ENCODE measurements around the gene CES3. TPM values are rescaled to one million over a fixed set of nuclear protein-coding genes. Genes with fewer than 3 reads are reported as not detected.
A peak's percentile ranks its signal among the peaks of the same experiment; 100 is the strongest.
"Not testable (repeated sequence)": the region's sequence is repeated elsewhere in the genome, so short reads cannot be mapped to it uniquely, and the experiment has no call there.

CES3 gene
- total RNA-seq, 4 donors from 2014 or later = 1.4 to 2.2 (median 1.5) TPM; not detected in 1

GRCh38 chr16:66950971-66951790 is 9.9 kb upstream of the CES3 start:
- Histone ChIP-seq H3K27ac (no peak overlapping the region), H3K27me3 (peaks cover 3% of the 10 kb centered on the region), H3K4me3 (no peak overlapping the region), H3K36me3 (no peaks in the 10 kb centered on the region), H3K4me1 (peaks cover 21% of the 10 kb centered on the region), H3K9me3 (no peaks in the 10 kb centered on the region)
- TF ChIP-seq POLR2A (IDR thresholded peaks at IDR 0.05) = no peak
- TF ChIP-seq, protein P1, sequence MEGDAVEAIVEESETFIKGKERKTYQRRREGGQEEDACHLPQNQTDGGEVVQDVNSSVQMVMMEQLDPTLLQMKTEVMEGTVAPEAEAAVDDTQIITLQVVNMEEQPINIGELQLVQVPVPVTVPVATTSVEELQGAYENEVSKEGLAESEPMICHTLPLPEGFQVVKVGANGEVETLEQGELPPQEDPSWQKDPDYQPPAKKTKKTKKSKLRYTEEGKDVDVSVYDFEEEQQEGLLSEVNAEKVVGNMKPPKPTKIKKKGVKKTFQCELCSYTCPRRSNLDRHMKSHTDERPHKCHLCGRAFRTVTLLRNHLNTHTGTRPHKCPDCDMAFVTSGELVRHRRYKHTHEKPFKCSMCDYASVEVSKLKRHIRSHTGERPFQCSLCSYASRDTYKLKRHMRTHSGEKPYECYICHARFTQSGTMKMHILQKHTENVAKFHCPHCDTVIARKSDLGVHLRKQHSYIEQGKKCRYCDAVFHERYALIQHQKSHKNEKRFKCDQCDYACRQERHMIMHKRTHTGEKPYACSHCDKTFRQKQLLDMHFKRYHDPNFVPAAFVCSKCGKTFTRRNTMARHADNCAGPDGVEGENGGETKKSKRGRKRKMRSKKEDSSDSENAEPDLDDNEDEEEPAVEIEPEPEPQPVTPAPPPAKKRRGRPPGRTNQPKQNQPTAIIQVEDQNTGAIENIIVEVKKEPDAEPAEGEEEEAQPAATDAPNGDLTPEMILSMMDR (IDR thresholded peaks at IDR 0.05) = no peak
- no peak for TF ChIP-seq POLR2AphosphoS5 (IDR thresholded peaks at IDR 0.05)
- 83% methylated on average over 4 of the region's 4 CpGs for WGBS
- no peak for DNase-seq (ENCODE audit: low spot score in 2 of 2)

- WGBS = 91% methylated on average over 7 of the region's 7 CpGs
- no peak for DNase-seq (ENCODE audit: low spot score in 2 of 2)
- Histone ChIP-seq H3K4me3 (no peak overlapping the region), H3K4me1 (peaks cover 15% of the 10 kb centered on the region), H3K9me3 (no peaks in the 10 kb centered on the region), H3K36me3 (no peaks in the 10 kb centered on the region), H3K27ac (no peak overlapping the region), H3K27me3 (peaks cover 3% of the 10 kb centered on the region)
- no peak for TF ChIP-seq POLR2A (IDR thresholded peaks at IDR 0.05)
- TF ChIP-seq EP300 (IDR thresholded peaks at IDR 0.05) = no peak
- TF ChIP-seq, protein P1 (IDR thresholded peaks at IDR 0.05) = no peak
- no peak for TF ChIP-seq POLR2AphosphoS5 (IDR thresholded peaks at IDR 0.05)
These were observed 8.5 kb upstream of the CES3 start for GRCh38 chr16:66952430-66953110.

DNA sequence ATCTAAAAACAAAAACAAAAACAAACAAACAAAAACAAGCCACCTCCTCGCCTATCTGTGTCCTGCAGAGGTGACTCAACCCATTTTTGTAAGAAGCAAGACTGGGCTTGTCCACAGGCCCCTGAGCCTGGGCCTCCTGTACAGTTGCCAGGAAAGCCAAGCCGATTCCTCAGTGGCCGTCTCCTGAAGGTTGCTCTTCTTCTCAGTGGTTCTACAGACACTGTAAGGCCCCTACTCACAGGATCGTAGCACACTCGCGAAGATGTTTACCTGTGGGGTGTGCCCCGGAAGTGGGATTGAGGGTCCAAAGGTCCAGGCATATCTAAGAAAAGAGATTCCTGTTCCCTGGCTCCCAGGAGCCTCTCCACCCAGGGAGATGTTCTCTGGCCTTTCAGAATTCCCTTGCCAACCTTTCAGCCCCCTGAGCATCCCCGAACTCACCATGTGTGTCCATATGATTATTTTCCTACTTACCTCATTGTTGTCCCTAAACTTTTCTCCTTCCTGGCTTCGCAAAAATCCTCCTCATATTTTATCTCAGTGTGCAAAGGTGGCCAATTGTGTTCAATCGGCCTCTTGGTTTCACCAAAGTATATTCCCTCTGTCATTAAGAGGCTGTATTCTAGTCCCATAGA is 7.5 kb upstream of the CES3 start:
- Histone ChIP-seq H3K9me3 (no peaks in the 10 kb centered on the region), H3K27me3 (peaks cover 3% of the 10 kb centered on the region), H3K4me3 (no peak overlapping the region), H3K27ac (no peak overlapping the region), H3K36me3 (no peaks in the 10 kb centered on the region), H3K4me1 (peaks cover 7% of the 10 kb centered on the region)
- TF ChIP-seq POLR2AphosphoS5 (IDR thresholded peaks at IDR 0.05) (no peak), POLR2A (IDR thresholded peaks at IDR 0.05) (no peak), EP300 (IDR thresholded peaks at IDR 0.05) (no peak)
- TF ChIP-seq, protein P1 (IDR thresholded peaks at IDR 0.05) = no peak
- no peak for DNase-seq (ENCODE audit: low spot score in 2 of 2)
- WGBS = 90% methylated on average over 10 of the region's 10 CpGs

GRCh38 chr16:66954097-66954659 is 6.9 kb upstream of the CES3 start:
- Histone ChIP-seq H3K27me3 (peaks cover under 1% of the 10 kb centered on the region), H3K4me1 (peaks cover 5% of the 10 kb centered on the region), H3K4me3 (no peak overlapping the region), H3K36me3 (no peaks in the 10 kb centered on the region), H3K27ac (no peak overlapping the region), H3K9me3 (no peaks in the 10 kb centered on the region)
- DNase-seq (ENCODE audit: low spot score in 2 of 2) = no peak
- TF ChIP-seq POLR2AphosphoS5 (IDR thresholded peaks at IDR 0.05) (no peak), EP300 (IDR thresholded peaks at IDR 0.05) (no peak), POLR2A (IDR thresholded peaks at IDR 0.05) (no peak)
- TF ChIP-seq, protein P1 (IDR thresholded peaks at IDR 0.05) = peak; percentile 44 to 70
- 12% methylated on average over 8 of the region's 8 CpGs for WGBS

GRCh38 chr16:66955363-66956153 is 5.5 kb upstream of the CES3 start:
- DNase-seq (ENCODE audit: low spot score in 2 of 2); H3K4me3 ChIP-seq; H3K36me3 ChIP-seq; H3K9me3 ChIP-seq; H3K27ac ChIP-seq; H3K27me3 ChIP-seq: not testable (repeated sequence)
- 76% methylated on average over 17 of the region's 17 CpGs for WGBS
- peaks cover 14% of the 10 kb centered on the region for H3K4me1 ChIP-seq

DNA sequence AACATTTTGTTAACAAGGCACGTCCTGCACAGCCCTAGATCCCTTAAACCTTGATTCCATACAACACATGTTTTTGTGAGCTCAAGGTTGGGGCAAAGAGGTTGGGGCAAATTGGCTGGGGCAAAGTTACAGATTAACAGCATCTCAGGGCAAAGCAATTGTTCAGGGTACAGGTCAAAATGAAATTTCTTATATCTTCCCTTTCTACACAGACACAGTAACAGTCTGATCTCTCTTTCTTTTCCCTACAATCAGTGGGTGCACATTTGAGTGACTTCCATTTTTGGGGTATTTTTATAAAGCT is 5.0 kb upstream of the CES3 start:
- not testable (repeated sequence) for H3K4me3 ChIP-seq; DNase-seq (ENCODE audit: low spot score in 2 of 2); H3K27me3 ChIP-seq; H3K36me3 ChIP-seq; H3K9me3 ChIP-seq; H3K27ac ChIP-seq
- 92% methylated on average over 1 of the region's 1 CpG for WGBS
- H3K4me1 ChIP-seq = peaks cover 17% of the 10 kb centered on the region
